Neural cell (in vitro differentiated cells): ENCODE measurements around the gene YPEL5. TPM values are rescaled to one million over a fixed set of nuclear protein-coding genes. Genes with fewer than 3 reads are reported as not detected.

Experiments used
- H2AFZ ChIP-seq: fragments of 200-600, 300-800 bp; sonication (generic), shearing (Covaris generic); 2 replicates; pipeline ENCODE4 v1.6.0; 2014; ENCODE audit warnings: low read depth, mild to moderate bottlenecking, antibody characterized with exemption, low read length, moderate library complexity
- H3F3A ChIP-seq: fragments of 200-600 bp; shearing (Covaris generic); 2 replicates; pipeline ENCODE4 v1.6.1; 2016; ENCODE audit warnings: mild to moderate bottlenecking, moderate library complexity, mixed read lengths, antibody characterized with exemption, low read length; ENCODE audit not compliant: insufficient read depth, poor library complexity, severe bottlenecking
- H3K27ac ChIP-seq: fragments of 200-600, 300-800 bp; sonication (generic), shearing (Covaris generic); 2 replicates; pipeline ENCODE4 v1.5.1; 2014; ENCODE audit warnings: mild to moderate bottlenecking, low read length, moderate library complexity
- H3K27me3 ChIP-seq: fragments of 300-800, 200-600 bp; sonication (generic), shearing (Covaris generic); 2 replicates; pipeline ENCODE4 v1.6.0; 2014; ENCODE audit warnings: mild to moderate bottlenecking, low read depth, low read length, moderate library complexity; ENCODE audit not compliant: insufficient read depth
- H3K36me3 ChIP-seq: fragments of 300-800, 200-600 bp; sonication (generic), shearing (Covaris generic); 2 replicates; pipeline ENCODE4 v1.5.1; 2014; ENCODE audit warnings: mild to moderate bottlenecking, antibody characterized with exemption, low read length, moderate library complexity; ENCODE audit not compliant: insufficient read depth
- H3K4me2 ChIP-seq: fragments of 300-800, 200-600 bp; sonication (generic), shearing (Covaris generic); 2 replicates; pipeline ENCODE4 v1.6.0; 2014; ENCODE audit warnings: mild to moderate bottlenecking, low read length
- H3K4me3 ChIP-seq: fragments of 300-800, 200-600 bp; sonication (generic), shearing (Covaris generic); 2 replicates; pipeline ENCODE4 v1.5.1; 2014; ENCODE audit warnings: mild to moderate bottlenecking, low read length, moderate library complexity
- H3K79me2 ChIP-seq: fragments of 200-600 bp; shearing (Covaris generic); replicated peaks from 2 replicates; pipeline ENCODE4 v1.6.0; 2014; ENCODE audit warnings: mild to moderate bottlenecking, low read length, moderate library complexity; ENCODE audit not compliant: insufficient read depth
- H3K9ac ChIP-seq: fragments of 300-800, 200-600 bp; sonication (generic), shearing (Covaris generic); 2 replicates; pipeline ENCODE4 v1.6.1; 2016; ENCODE audit warnings: mild to moderate bottlenecking, low read length, mixed read lengths
- H3K9me2 ChIP-seq: fragments of 200-600 bp; shearing (Covaris generic); 2 replicates; pipeline ENCODE4 v1.6.1; 2016; ENCODE audit warnings: mild to moderate bottlenecking, low read length, mixed read lengths; ENCODE audit not compliant: insufficient read depth
- H3K9me3 ChIP-seq: fragments of 200-600, 300-800 bp; sonication (generic), shearing (Covaris generic); 2 replicates; pipeline ENCODE4 v1.6.1; 2016; ENCODE audit warnings: mild to moderate bottlenecking, mixed run types, low read length, moderate library complexity, mixed read lengths
- H4K20me1 ChIP-seq: fragments of 200-600 bp; shearing (Covaris generic); 2 replicates; pipeline ENCODE4 v1.6.1; 2016; ENCODE audit warnings: mild to moderate bottlenecking, mixed run types; ENCODE audit not compliant: insufficient read depth
- CTCF ChIP-seq: fragments of 450-650 bp; IDR thresholded peaks from 2 replicates; pipeline ENCODE4 v1.5.1; 2014; ENCODE audit warnings: antibody characterized with exemption, mild to moderate bottlenecking, moderate library complexity; ENCODE audit not compliant: poor library complexity, severe bottlenecking
- EP300 ChIP-seq: fragments of 450-650 bp; conservative IDR thresholded peaks from 2 replicates; pipeline ENCODE4 v1.6.1; 2014; ENCODE audit warnings: antibody characterized with exemption, mild to moderate bottlenecking, moderate library complexity; ENCODE audit not compliant: poor library complexity, severe bottlenecking
- EZH2 ChIP-seq: fragments of 200-600, 300-800 bp; shearing (Covaris generic), sonication (generic); IDR thresholded peaks from 2 replicates; pipeline ENCODE4 v1.6.1; 2014; ENCODE audit warnings: antibody characterized with exemption, low read length, borderline replicate concordance, mild to moderate bottlenecking; ENCODE audit not compliant: insufficient read depth, poor library complexity, severe bottlenecking
- MXI1 ChIP-seq: fragments of 450-650 bp; conservative IDR thresholded peaks from 2 replicates; pipeline ENCODE4 v1.6.1; 2014; ENCODE audit warnings: antibody characterized with exemption, mild to moderate bottlenecking; ENCODE audit not compliant: poor library complexity, severe bottlenecking
- POLR2AphosphoS5 ChIP-seq: IDR thresholded peaks from 2 replicates; pipeline ENCODE4 v1.6.1; 2012
- RAD21 ChIP-seq: fragments of 450-650 bp; conservative IDR thresholded peaks from 2 replicates; pipeline ENCODE4 v1.6.1; 2014; ENCODE audit warnings: antibody characterized with exemption, mild to moderate bottlenecking, moderate library complexity
- REST ChIP-seq: IDR thresholded peaks from 2 replicates; pipeline ENCODE4 v1.6.1; 2012; ENCODE audit warnings: borderline replicate concordance
- SMC3 ChIP-seq: fragments of 450-650 bp; conservative IDR thresholded peaks from 2 replicates; pipeline ENCODE4 v1.6.1; 2014; ENCODE audit warnings: antibody characterized with exemption, mild to moderate bottlenecking, moderate library complexity; ENCODE audit not compliant: poor library complexity
- TAF1 ChIP-seq: IDR thresholded peaks from 2 replicates; pipeline ENCODE4 v1.6.1; 2012; ENCODE audit warnings: low read depth
- polyA plus RNA-seq: library from polyadenylated mRNA; depleted of rRNA; stranded (reverse); fragments of >200 nt; gene quantifications from 2 replicates; pipeline ENCODE4 v1.2.3, GENCODE V29; 2014

YPEL5 gene
- polyA plus RNA-seq, 1 donor from 2014 or later: 130 TPM

- peaks cover 29% of the 10 kb centered on the region for H3K79me2 ChIP-seq
- peaks cover 7% of the 10 kb centered on the region for H4K20me1 ChIP-seq
Observed at GRCh38 chr2:30152385-30152784, 5.6 kb downstream of the YPEL5 start.

GRCh38 chr2:30155202-30155601 lies 8.4 kb downstream of the YPEL5 start:
- H3K9me2 ChIP-seq: no peaks in the 10 kb centered on the region
- no peaks in the 10 kb centered on the region for H3K27me3 ChIP-seq
- no peak overlapping the region for H3K27ac ChIP-seq
- no peaks in the 10 kb centered on the region for H3K9me3 ChIP-seq
- peaks cover 19% of the 10 kb centered on the region for H3K79me2 ChIP-seq
- H2AFZ ChIP-seq: no peak overlapping the region
- H3K4me3 ChIP-seq: no peak overlapping the region
- no peaks in the 10 kb centered on the region for H4K20me1 ChIP-seq
- no peak overlapping the region for H3K4me2 ChIP-seq
- TF ChIP-seq RAD21: no peak
- TF ChIP-seq TAF1: no peak
- TF ChIP-seq MXI1: no peak
- TF ChIP-seq EZH2: no peak
- TF ChIP-seq CTCF: no peak
- TF ChIP-seq POLR2AphosphoS5: no peak
- no peak for TF ChIP-seq REST
- H3F3A ChIP-seq: no peaks in the 10 kb centered on the region
- H3K9ac ChIP-seq: no peak overlapping the region
- peaks cover 7% of the 10 kb centered on the region for H3K36me3 ChIP-seq

More at GRCh38 chr2:30152385-30152784, 5.6 kb downstream of the YPEL5 start:
- no peak for TF ChIP-seq SMC3
- no peak for TF ChIP-seq RAD21
- TF ChIP-seq MXI1: no peak
- TF ChIP-seq EZH2: no peak
- no peak for TF ChIP-seq POLR2AphosphoS5
- no peak for TF ChIP-seq CTCF
- TF ChIP-seq REST: no peak
- no peak for TF ChIP-seq EP300
- no peak for TF ChIP-seq TAF1
- Histone ChIP-seq H3K36me3 (peaks cover 3% of the 10 kb centered on the region), H2AFZ (no peak overlapping the region), H3K27ac (no peak overlapping the region), H3K9me2 (no peaks in the 10 kb centered on the region), H3K4me3 (no peak overlapping the region), H3K4me2 (no peak overlapping the region), H3K9ac (no peak overlapping the region), H3K27me3 (no peaks in the 10 kb centered on the region), H3K9me3 (no peaks in the 10 kb centered on the region), H3F3A (peaks cover 8% of the 10 kb centered on the region)
